ENCODE measurements around the gene GPR12. TPM values are rescaled to one million over a fixed set of nuclear protein-coding genes. Genes with fewer than 3 reads are reported as not detected.

GPR12 gene
- total and polyA plus RNA-seq, 2 donors (not counting 1 experiment from before 2014, with no cell fraction given): not detected

DNA sequence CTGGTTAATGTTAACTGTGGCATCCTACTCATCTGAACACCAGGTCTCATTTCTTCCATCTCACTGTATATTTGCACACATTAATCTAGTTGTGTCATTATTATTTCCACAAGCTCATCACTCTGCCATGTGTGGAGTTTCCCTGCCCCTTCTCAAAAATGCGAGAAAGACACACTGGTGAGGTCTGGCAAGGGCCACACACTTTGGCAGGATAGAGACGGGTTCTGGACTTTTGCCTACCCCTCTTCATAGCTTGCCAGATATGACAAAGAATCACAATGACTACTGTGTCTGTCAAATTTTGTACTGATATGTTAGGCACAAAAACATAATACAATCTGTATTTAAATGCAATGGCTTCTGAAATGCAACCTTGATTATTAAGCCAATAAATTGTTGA is 12.9 kb downstream of the GPR12 start:
- Histone ChIP-seq H3K9ac (ENCODE audit: low read length) (no peak overlapping the region), H3K4me3 (ENCODE audit: control extremely low read depth in 1 of 5, extremely low read depth in 1 of 5, insufficient read depth in 1 of 5, low read depth in 2 of 5, low read length in 4 of 5) (no peak overlapping the region), H3K4me2 (replicated peaks; ENCODE audit: low read depth, low read length, poor library complexity, severe bottlenecking) (no peak overlapping the region), H3K9me3 (ENCODE audit: control extremely low read depth in 1 of 3, control insufficient read depth in 2 of 3, insufficient read depth in 1 of 3, low read length in 2 of 3) (no peaks in the 10 kb centered on the region), H3K27ac (ENCODE audit: low read length in 2 of 2) (no peak overlapping the region), H4K20me1 (ENCODE audit: control insufficient read depth, insufficient read depth, low read length, poor library complexity, severe bottlenecking) (no peaks in the 10 kb centered on the region), H3K27me3 (replicated peaks in 1 of 4; ENCODE audit: control extremely low read depth in 1 of 4, control insufficient read depth in 3 of 4, insufficient read depth in 4 of 4, low read length in 3 of 4) (peaks cover 0 to 10% (median 0%) of the 10 kb centered on the region in 4 experiments), H2AFZ (ENCODE audit: insufficient read depth, low read depth, low read length, poor library complexity, severe bottlenecking) (no peak overlapping the region), H3K79me2 (ENCODE audit: control insufficient read depth, insufficient read depth, low read length) (no peaks in the 10 kb centered on the region), H3K36me3 (replicated peaks in 1 of 2; ENCODE audit: control extremely low read depth in 1 of 2, control insufficient read depth in 1 of 2, extremely low read depth in 1 of 2, insufficient read depth in 2 of 2, low read length in 1 of 2) (no peaks in the 10 kb centered on the region), H3K4me1 (ENCODE audit: control insufficient read depth in 2 of 2, insufficient read depth in 2 of 2, low read length in 2 of 2) (no peaks in the 10 kb centered on the region)
- Mint-ChIP-seq H3K27ac (no peak overlapping the region), H3K4me1 (peaks cover 5% of the 10 kb centered on the region), H3K9me3 (ENCODE audit: insufficient read depth) (no peaks in the 10 kb centered on the region), H3K27me3 (peaks cover 52% of the 10 kb centered on the region), H3K4me3 (no peak overlapping the region)
- ATAC-seq (ENCODE audit: low read depth) (no peak), DNase-seq (no peak)
- WGBS (ENCODE audit: insufficient coverage): 80% methylated on average over 1 of the region's 2 CpGs
- TF ChIP-seq EZH2 (IDR thresholded peaks at IDR 0.05; ENCODE audit: borderline replicate concordance, insufficient read depth, low read depth, low read length, poor library complexity, severe bottlenecking): no peak
- TF ChIP-seq, protein P1, sequence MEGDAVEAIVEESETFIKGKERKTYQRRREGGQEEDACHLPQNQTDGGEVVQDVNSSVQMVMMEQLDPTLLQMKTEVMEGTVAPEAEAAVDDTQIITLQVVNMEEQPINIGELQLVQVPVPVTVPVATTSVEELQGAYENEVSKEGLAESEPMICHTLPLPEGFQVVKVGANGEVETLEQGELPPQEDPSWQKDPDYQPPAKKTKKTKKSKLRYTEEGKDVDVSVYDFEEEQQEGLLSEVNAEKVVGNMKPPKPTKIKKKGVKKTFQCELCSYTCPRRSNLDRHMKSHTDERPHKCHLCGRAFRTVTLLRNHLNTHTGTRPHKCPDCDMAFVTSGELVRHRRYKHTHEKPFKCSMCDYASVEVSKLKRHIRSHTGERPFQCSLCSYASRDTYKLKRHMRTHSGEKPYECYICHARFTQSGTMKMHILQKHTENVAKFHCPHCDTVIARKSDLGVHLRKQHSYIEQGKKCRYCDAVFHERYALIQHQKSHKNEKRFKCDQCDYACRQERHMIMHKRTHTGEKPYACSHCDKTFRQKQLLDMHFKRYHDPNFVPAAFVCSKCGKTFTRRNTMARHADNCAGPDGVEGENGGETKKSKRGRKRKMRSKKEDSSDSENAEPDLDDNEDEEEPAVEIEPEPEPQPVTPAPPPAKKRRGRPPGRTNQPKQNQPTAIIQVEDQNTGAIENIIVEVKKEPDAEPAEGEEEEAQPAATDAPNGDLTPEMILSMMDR (IDR thresholded peaks at IDR 0.05): no peak
- intact Hi-C loops (cut with micrococcal nuclease): no loop called here
- CTCF ChIA-PET: no interaction called here
- POLR2A ChIA-PET: no interaction called here

DNA sequence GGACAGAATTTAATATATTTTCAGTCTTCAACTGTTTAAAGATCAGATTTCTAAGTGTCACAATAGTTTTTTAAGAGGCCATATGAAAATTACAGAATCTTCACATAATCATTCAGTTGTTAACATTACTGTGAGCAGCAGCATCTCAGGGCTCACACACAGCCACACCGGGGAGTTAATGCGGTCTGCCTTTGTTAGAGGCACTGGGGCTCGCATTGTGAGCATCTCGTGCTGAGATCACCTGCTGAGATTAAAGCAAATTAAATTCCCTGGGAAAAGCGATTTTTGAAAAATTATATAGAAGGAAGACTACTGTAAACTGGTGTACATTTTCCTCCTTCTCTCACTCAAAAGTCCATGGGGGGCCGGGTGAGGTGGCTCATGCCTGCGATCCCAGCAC is 16.6 kb downstream of the GPR12 start:
- Histone ChIP-seq H3K4me3 (ENCODE audit: control extremely low read depth in 1 of 5, extremely low read depth in 1 of 5, insufficient read depth in 1 of 5, low read depth in 2 of 5, low read length in 4 of 5) (no peak overlapping the region), H3K79me2 (ENCODE audit: control insufficient read depth, insufficient read depth, low read length) (no peaks in the 10 kb centered on the region), H3K36me3 (replicated peaks in 1 of 2; ENCODE audit: control extremely low read depth in 1 of 2, control insufficient read depth in 1 of 2, extremely low read depth in 1 of 2, insufficient read depth in 2 of 2, low read length in 1 of 2) (no peaks in the 10 kb centered on the region), H3K27me3 (replicated peaks in 1 of 4; ENCODE audit: control extremely low read depth in 1 of 4, control insufficient read depth in 3 of 4, insufficient read depth in 4 of 4, low read length in 3 of 4) (peaks cover 0 to 10% (median 0%) of the 10 kb centered on the region in 4 experiments), H3K9ac (ENCODE audit: low read length) (no peak overlapping the region), H3K9me3 (ENCODE audit: control extremely low read depth in 1 of 3, control insufficient read depth in 2 of 3, insufficient read depth in 1 of 3, low read length in 2 of 3) (peaks cover 0 to 9% (median 3%) of the 10 kb centered on the region in 3 donors), H2AFZ (ENCODE audit: insufficient read depth, low read depth, low read length, poor library complexity, severe bottlenecking) (no peak overlapping the region), H3K4me1 (ENCODE audit: control insufficient read depth in 2 of 2, insufficient read depth in 2 of 2, low read length in 2 of 2) (no peaks in the 10 kb centered on the region), H4K20me1 (ENCODE audit: control insufficient read depth, insufficient read depth, low read length, poor library complexity, severe bottlenecking) (no peaks in the 10 kb centered on the region), H3K27ac (ENCODE audit: low read length in 2 of 2) (no peak overlapping the region), H3K4me2 (replicated peaks; ENCODE audit: low read depth, low read length, poor library complexity, severe bottlenecking) (no peak overlapping the region)
- Mint-ChIP-seq H3K27ac (no peak overlapping the region), H3K27me3 (peaks cover 41% of the 10 kb centered on the region), H3K9me3 (ENCODE audit: insufficient read depth) (peaks cover 5% of the 10 kb centered on the region), H3K4me3 (no peak overlapping the region), H3K4me1 (no peaks in the 10 kb centered on the region)
- intact Hi-C loops (cut with micrococcal nuclease): no loop called here
- ChIA-PET CTCF (no interaction called here), POLR2A (no interaction called here)
- ATAC-seq (ENCODE audit: low read depth) (no peak), DNase-seq (no peak)
- no CpG with 5 or more reads among the region's 7 CpGs for WGBS (ENCODE audit: insufficient coverage)
- no peak for TF ChIP-seq EZH2 (IDR thresholded peaks at IDR 0.05; ENCODE audit: borderline replicate concordance, insufficient read depth, low read depth, low read length, poor library complexity, severe bottlenecking)
- TF ChIP-seq, protein P1 (IDR thresholded peaks at IDR 0.05): no peak
